Uterus (tissue), 4 donors: ENCODE results near the gene KCNV2. TPM values are rescaled to one million over a fixed set of nuclear protein-coding genes. Genes with fewer than 3 reads are reported as not detected.

ENCODE experiments used
- DNase-seq, 2 donors: peaks; one replicate each; pipeline ENCODE4 v3.0.0-alpha.2; 2019 to 2020
- H3K27ac ChIP-seq, 2 donors: fragments of 200-600 bp; sonication (generic); 1 replicate in 1 of 2; 2 replicates in 1 of 2; pipeline ENCODE4 v1.5.1; 2016 to 2018
- H3K27me3 ChIP-seq, 2 donors: fragments of 200-600 bp; sonication (generic); one replicate each; pipeline ENCODE4 v1.5.1; 2018 to 2019; ENCODE audit warnings: control low read depth in 1 of 2
- H3K36me3 ChIP-seq, 2 donors: fragments of 200-600 bp; sonication (generic); one replicate each; pipeline ENCODE4 v1.5.1; 2019; ENCODE audit warnings: control low read depth in 1 of 2
- H3K4me1 ChIP-seq, 2 donors: fragments of 200-600 bp; sonication (generic); one replicate each; pipeline ENCODE4 v1.5.1; 2018 to 2019; ENCODE audit warnings: control low read depth in 1 of 2
- H3K4me3 ChIP-seq, 2 donors: fragments of 200-600 bp; sonication (generic); 1 replicate in 1 of 2; 2 replicates in 1 of 2; pipeline ENCODE4 v1.5.1; 2018 to 2019; ENCODE audit warnings: mild to moderate bottlenecking in 1 of 2
- H3K9me3 ChIP-seq, 2 donors: fragments of 200-600 bp; sonication (generic); one replicate each; pipeline ENCODE4 v1.5.1; 2019; ENCODE audit warnings: control low read depth in 1 of 2
- CTCF ChIP-seq, 4 experiments: fragments of 200-600 bp in 2 of 4; fragments of 450-650 bp in 2 of 4; sonication (generic) in 2 of 4; IDR thresholded peaks; one replicate each; pipeline ENCODE4 v1.5.1; 2016 to 2019; ENCODE audit warnings: antibody characterized with exemption in 4 of 4, mild to moderate bottlenecking in 2 of 4, moderate library complexity in 1 of 4
- POLR2A ChIP-seq, 2 donors: fragments of 450-650 bp; IDR thresholded peaks; one replicate each; pipeline ENCODE4 v1.6.1; 2016; ENCODE audit warnings: antibody characterized with exemption in 2 of 2, mild to moderate bottlenecking in 1 of 2, moderate library complexity in 1 of 2
- intact Hi-C: fragments of 100-400 bp; cut with DNase I; formaldehyde crosslinking; loops from one replicate; pipeline ENCODE4 v1.15.1; 2023; ENCODE audit warnings: low total_unique reads
- total RNA-seq, 4 donors: library from RNA; depleted of rRNA in 3 of 4; stranded (reverse); fragments of >200 nt in 3 of 4; gene quantifications; one replicate each; pipeline versions ENCODE4 v1.1.0 to v1.2.4, GENCODE V29; 2014 to 2023
- donor health status: DM: yes; HTN: yes; CAD: no.

KCNV2 gene
- total RNA-seq, 4 donors from 2014 or later, result not detected

GRCh38 chr9:2729003-2729402 is 11.7 kb downstream of the KCNV2 start:
- no peak overlapping the region for H3K27ac ChIP-seq
- TF ChIP-seq CTCF (IDR thresholded peaks at IDR 0.05) (no peak), POLR2A (IDR thresholded peaks at IDR 0.05) (no peak)
- no peaks in the 10 kb centered on the region for H3K36me3 ChIP-seq
- no peak overlapping the region for H3K4me3 ChIP-seq
- H3K9me3 ChIP-seq, result no peaks in the 10 kb centered on the region
- H3K4me1 ChIP-seq, result no peaks in the 10 kb centered on the region
- intact Hi-C loops, result no loop called here
- no peaks in the 10 kb centered on the region for H3K27me3 ChIP-seq
- no peak for DNase-seq

- intact Hi-C loops, result no loop called here
- Histone ChIP-seq H3K4me1 (no peaks in the 10 kb centered on the region), H3K36me3 (no peaks in the 10 kb centered on the region), H3K27me3 (no peaks in the 10 kb centered on the region), H3K27ac (peak overlapping the region in 1 of 2 donors; percentile 7), H3K4me3 (no peak overlapping the region), H3K9me3 (no peaks in the 10 kb centered on the region)
- TF ChIP-seq CTCF (IDR thresholded peaks at IDR 0.05) (no peak), POLR2A (IDR thresholded peaks at IDR 0.05) (no peak)
- DNase-seq, result no peak
These were observed 12.4 kb downstream of the KCNV2 start for GRCh38 chr9:2729721-2730120.

- Histone ChIP-seq H3K27ac (no peak overlapping the region), H3K4me1 (no peaks in the 10 kb centered on the region), H3K27me3 (no peaks in the 10 kb centered on the region), H3K4me3 (no peak overlapping the region), H3K36me3 (no peaks in the 10 kb centered on the region), H3K9me3 (no peaks in the 10 kb centered on the region)
- no peak for TF ChIP-seq CTCF (IDR thresholded peaks at IDR 0.05)
- no peak for TF ChIP-seq POLR2A (IDR thresholded peaks at IDR 0.05)
- DNase-seq, result no peak
- intact Hi-C loops, result no loop called here
These were observed 13.7 kb downstream of the KCNV2 start for GRCh38 chr9:2730971-2731370.

GRCh38 chr9:2732492-2732891 is 15.2 kb downstream of the KCNV2 start:
- H3K27me3 ChIP-seq, result no peaks in the 10 kb centered on the region
- intact Hi-C loops, result no loop called here
- no peaks in the 10 kb centered on the region for H3K9me3 ChIP-seq
- no peaks in the 10 kb centered on the region for H3K36me3 ChIP-seq
- no peak overlapping the region for H3K4me3 ChIP-seq
- TF ChIP-seq CTCF (IDR thresholded peaks at IDR 0.05) (no peak), POLR2A (IDR thresholded peaks at IDR 0.05) (no peak)
- DNase-seq, result no peak
- peak overlapping the region in 1 of 2 donors; percentile 14 for H3K27ac ChIP-seq
- H3K4me1 ChIP-seq, result no peaks in the 10 kb centered on the region

- Histone ChIP-seq H3K4me3 (no peak overlapping the region), H3K27ac (no peak overlapping the region), H3K36me3 (no peaks in the 10 kb centered on the region), H3K27me3 (no peaks in the 10 kb centered on the region), H3K4me1 (no peaks in the 10 kb centered on the region), H3K9me3 (no peaks in the 10 kb centered on the region)
- no peak for TF ChIP-seq CTCF (IDR thresholded peaks at IDR 0.05)
- TF ChIP-seq POLR2A (IDR thresholded peaks at IDR 0.05), result no peak
- no peak for DNase-seq
- intact Hi-C loops, result no loop called here
These were observed 23.3 kb downstream of the KCNV2 start for GRCh38 chr9:2740616-2741015.
